ENCODE measurements around the gene PIK3C2B. TPM values are rescaled to one million over a fixed set of nuclear protein-coding genes. Genes with fewer than 3 reads are reported as not detected.
A peak's percentile ranks its signal among the peaks of the same experiment; 100 is the strongest.

The PIK3C2B gene
- total RNA-seq, 5 donors from 2014 or later (not counting 1 experiment from before 2014, with no cell fraction given) = 33.4 to 44.1 (median 36.0) TPM

- no peaks in the 10 kb centered on the region for H3K9me3 Mint-ChIP-seq
- DNase-seq (no peak), ATAC-seq (replicated peaks in 1 of 4) (no peak)
- H3K27me3 Mint-ChIP-seq = no peaks in the 10 kb centered on the region
- WGBS (ENCODE audit: insufficient coverage) = 72% methylated on average over 2 of the region's 4 CpGs
- Histone ChIP-seq H3K9me3 (no peaks in the 10 kb centered on the region), H3K4me3 (ENCODE audit: control insufficient read depth in 1 of 2, extremely low read depth in 1 of 2, low read length in 1 of 2) (no peak overlapping the region), H3K27ac (ENCODE audit: low read length) (no peak overlapping the region), H3K27me3 (replicated peaks in 1 of 2; ENCODE audit: control insufficient read depth in 2 of 2, extremely low read depth in 1 of 2, insufficient read depth in 2 of 2, low read length in 1 of 2) (no peaks in the 10 kb centered on the region), H3K36me3 (ENCODE audit: control insufficient read depth in 2 of 2, extremely low read depth in 1 of 2, insufficient read depth in 1 of 2, low read length in 1 of 2) (peaks cover 2 to 52% of the 10 kb centered on the region in 2 donors), H3K4me1 (ENCODE audit: control insufficient read depth in 1 of 2, extremely low read depth in 1 of 2, insufficient read depth in 2 of 2, low read length in 2 of 2) (peaks cover 10 to 39% of the 10 kb centered on the region in 2 experiments)
- H3K4me3 Mint-ChIP-seq = no peak overlapping the region
- POLR2A ChIA-PET = no interaction called here
- CTCF ChIA-PET = interaction anchor here (1.1 to 7.0 kb wide), 12 partner anchors 29 to 359 kb away, joined by 3 to 67 read pairs (median 10); partner anchors contain the start of genes MDM4 (in 1 of the 2) and PIK3C2B (in 1 of the 2)
- H3K27ac Mint-ChIP-seq = peak overlapping the region; percentile 48 to 59
- peaks cover 19 to 46% (median 29%) of the 10 kb centered on the region in 3 donors for H3K4me1 Mint-ChIP-seq
- peaks cover 35% of the 10 kb centered on the region for H3K36me3 Mint-ChIP-seq
Observed at GRCh38 chr1:204447736-204448135, 46.9 kb downstream of the PIK3C2B start.

GRCh38 chr1:204447190-204447589, 47.4 kb downstream of the PIK3C2B start:
- POLR2A ChIA-PET = interaction anchor here (0.6 to 1.8 kb wide), 3 partner anchors 54 to 103 kb away, joined by 3 to 9 read pairs (median 5); no protein-coding TSS in a partner anchor
- CTCF ChIA-PET = interaction anchor here (0.6 to 7.0 kb wide), 23 partner anchors 8 to 359 kb away, joined by 3 to 67 read pairs (median 6); partner anchors contain the start of genes MDM4 (in 2 of the 2) and PIK3C2B (in 2 of the 2)
- Histone ChIP-seq H3K4me1 (ENCODE audit: control insufficient read depth in 1 of 2, extremely low read depth in 1 of 2, insufficient read depth in 2 of 2, low read length in 2 of 2) (peaks cover 7 to 33% of the 10 kb centered on the region in 2 experiments), H3K36me3 (ENCODE audit: control insufficient read depth in 2 of 2, extremely low read depth in 1 of 2, insufficient read depth in 1 of 2, low read length in 1 of 2) (peaks cover 2 to 58% of the 10 kb centered on the region in 2 donors), H3K27ac (ENCODE audit: low read length) (no peak overlapping the region), H3K27me3 (replicated peaks in 1 of 2; ENCODE audit: control insufficient read depth in 2 of 2, extremely low read depth in 1 of 2, insufficient read depth in 2 of 2, low read length in 1 of 2) (no peaks in the 10 kb centered on the region), H3K4me3 (ENCODE audit: control insufficient read depth in 1 of 2, extremely low read depth in 1 of 2, low read length in 1 of 2) (no peak overlapping the region), H3K9me3 (no peaks in the 10 kb centered on the region)
- H3K36me3 Mint-ChIP-seq = peaks cover 40% of the 10 kb centered on the region
- no peak overlapping the region for H3K27ac Mint-ChIP-seq
- no peak for ATAC-seq (replicated peaks in 1 of 4)
- 97% methylated on average over 4 of the region's 6 CpGs for WGBS (ENCODE audit: insufficient coverage)
- no peak overlapping the region for H3K4me3 Mint-ChIP-seq
- H3K9me3 Mint-ChIP-seq = no peaks in the 10 kb centered on the region
- peaks cover 18 to 42% (median 25%) of the 10 kb centered on the region in 3 donors for H3K4me1 Mint-ChIP-seq
- DNase-seq = no peak
- no peaks in the 10 kb centered on the region for H3K27me3 Mint-ChIP-seq

- ATAC-seq (replicated peaks in 1 of 4) = peak; percentile 86 to 98 (median 94)
- Mint-ChIP-seq H3K27ac (peak overlapping the region; percentile 74 to 82), H3K4me1 (peaks cover 18 to 37% (median 20%) of the 10 kb centered on the region in 3 donors), H3K4me3 (no peak overlapping the region), H3K27me3 (no peaks in the 10 kb centered on the region), H3K36me3 (peaks cover 46% of the 10 kb centered on the region), H3K9me3 (no peaks in the 10 kb centered on the region)
- H3K4me3 ChIP-seq (ENCODE audit: control insufficient read depth in 1 of 2, extremely low read depth in 1 of 2, low read length in 1 of 2) = no peak overlapping the region
- no peaks in the 10 kb centered on the region for H3K9me3 ChIP-seq
- WGBS (ENCODE audit: insufficient coverage) = 52% methylated on average over 6 of the region's 11 CpGs
- ChIA-PET POLR2A (interaction anchor here (0.6 to 1.8 kb wide), 5 partner anchors 51 to 103 kb away, joined by 3 to 9 read pairs (median 5); no protein-coding TSS in a partner anchor), CTCF (interaction anchor here (0.6 to 7.0 kb wide), 27 partner anchors 8 to 360 kb away, joined by 3 to 67 read pairs (median 5); partner anchors contain the start of genes MDM4 (in 2 of the 2) and PIK3C2B (in 2 of the 2))
- DNase-seq = peak; percentile 60 to 87 (median 75)
- H3K36me3 ChIP-seq (ENCODE audit: control insufficient read depth in 2 of 2, extremely low read depth in 1 of 2, insufficient read depth in 1 of 2, low read length in 1 of 2) = peaks cover 2 to 64% of the 10 kb centered on the region in 2 donors
- H3K4me1 ChIP-seq (ENCODE audit: control insufficient read depth in 1 of 2, extremely low read depth in 1 of 2, insufficient read depth in 2 of 2, low read length in 2 of 2) = peaks cover 7 to 27% of the 10 kb centered on the region in 2 experiments
- H3K27ac ChIP-seq (ENCODE audit: low read length) = no peak overlapping the region
- no peaks in the 10 kb centered on the region for H3K27me3 ChIP-seq (replicated peaks in 1 of 2; ENCODE audit: control insufficient read depth in 2 of 2, extremely low read depth in 1 of 2, insufficient read depth in 2 of 2, low read length in 1 of 2)
Observed at GRCh38 chr1:204446413-204447111, 48.0 kb downstream of the PIK3C2B start.

GRCh38 chr1:204445860-204446412, 48.7 kb downstream of the PIK3C2B start:
- 74% methylated on average over 8 of the region's 11 CpGs for WGBS (ENCODE audit: insufficient coverage)
- Mint-ChIP-seq H3K4me1 (peaks cover 17 to 33% (median 18%) of the 10 kb centered on the region in 3 donors), H3K4me3 (no peak overlapping the region), H3K36me3 (peaks cover 51% of the 10 kb centered on the region), H3K9me3 (no peaks in the 10 kb centered on the region), H3K27me3 (no peaks in the 10 kb centered on the region), H3K27ac (no peak overlapping the region)
- Histone ChIP-seq H3K27me3 (replicated peaks in 1 of 2; ENCODE audit: control insufficient read depth in 2 of 2, extremely low read depth in 1 of 2, insufficient read depth in 2 of 2, low read length in 1 of 2) (no peaks in the 10 kb centered on the region), H3K36me3 (ENCODE audit: control insufficient read depth in 2 of 2, extremely low read depth in 1 of 2, insufficient read depth in 1 of 2, low read length in 1 of 2) (peaks cover 2 to 68% of the 10 kb centered on the region in 2 donors), H3K4me1 (ENCODE audit: control insufficient read depth in 1 of 2, extremely low read depth in 1 of 2, insufficient read depth in 2 of 2, low read length in 2 of 2) (peaks cover 5 to 26% of the 10 kb centered on the region in 2 experiments), H3K27ac (ENCODE audit: low read length) (no peak overlapping the region), H3K4me3 (ENCODE audit: control insufficient read depth in 1 of 2, extremely low read depth in 1 of 2, low read length in 1 of 2) (no peak overlapping the region), H3K9me3 (no peaks in the 10 kb centered on the region)
- ATAC-seq (replicated peaks in 1 of 4) (peak in 3 of 4 experiments; percentile 33 to 35 (median 33)), DNase-seq (peak in 33 of 35 experiments; percentile 8 to 63 (median 37))
- ChIA-PET POLR2A (interaction anchor here (0.8 to 1.8 kb wide), 5 partner anchors 52 to 61 kb away, joined by 3 to 9 read pairs (median 3); no protein-coding TSS in a partner anchor), CTCF (interaction anchor here (0.7 to 7.0 kb wide), 18 partner anchors 12 to 361 kb away, joined by 3 to 67 read pairs (median 8); partner anchors contain the start of gene PIK3C2B (in 2 of the 2))

Other genes starting within 250 kb of the PIK3C2B start
- gene PLEKHA6, start 134.9 kb downstream of the PIK3C2B start, total RNA-seq = 1 to 10 TPM in 3 of 5 donors, under 1 TPM in 2; 0.38 to 1.9 (median 1.4) TPM
- 100 to 1,000 TPM in 2 of 5 donors, 10 to 100 TPM in 3; 67.9 to 151 (median 70.6) TPM for gene PPP1R15B, start 83.0 kb downstream of the PIK3C2B start, total RNA-seq
- gene MDM4, start 21.6 kb upstream of the PIK3C2B start, total RNA-seq = 100 to 1,000 TPM; 168 to 288 (median 183) TPM
- gene LRRN2, start 190.9 kb upstream of the PIK3C2B start, total RNA-seq = under 1 TPM in 1 of 5 donors, not detected in 4; 0.03 TPM